AG09309 (cell line): ENCODE measurements around the gene PDE8B.

Source experiments
- DNase-seq: peaks from one replicate; pipeline ENCODE4 v3.0.0-alpha.2; 2010; ENCODE audit warnings: low read depth
- H3K4me3 ChIP-seq: 2 replicates; pipeline ENCODE4 v1.5.1; 2011; ENCODE audit warnings: mild to moderate bottlenecking, low read depth, low read length, moderate library complexity; ENCODE audit not compliant: control insufficient read depth
- TF ChIP-seq, protein P1 (sequence below): IDR thresholded peaks from 2 replicates; pipeline ENCODE4 v1.5.1; 2011; ENCODE audit warnings: mild to moderate bottlenecking, low read depth, low read length, inconsistent platforms; ENCODE audit not compliant: insufficient read depth, control insufficient read depth; ENCODE audit errors: missing control alignments

The PDE8B gene

GRCh38 chr5:77189421-77189820 lies 21.1 kb upstream of the PDE8B start:
- TF ChIP-seq, protein P1, sequence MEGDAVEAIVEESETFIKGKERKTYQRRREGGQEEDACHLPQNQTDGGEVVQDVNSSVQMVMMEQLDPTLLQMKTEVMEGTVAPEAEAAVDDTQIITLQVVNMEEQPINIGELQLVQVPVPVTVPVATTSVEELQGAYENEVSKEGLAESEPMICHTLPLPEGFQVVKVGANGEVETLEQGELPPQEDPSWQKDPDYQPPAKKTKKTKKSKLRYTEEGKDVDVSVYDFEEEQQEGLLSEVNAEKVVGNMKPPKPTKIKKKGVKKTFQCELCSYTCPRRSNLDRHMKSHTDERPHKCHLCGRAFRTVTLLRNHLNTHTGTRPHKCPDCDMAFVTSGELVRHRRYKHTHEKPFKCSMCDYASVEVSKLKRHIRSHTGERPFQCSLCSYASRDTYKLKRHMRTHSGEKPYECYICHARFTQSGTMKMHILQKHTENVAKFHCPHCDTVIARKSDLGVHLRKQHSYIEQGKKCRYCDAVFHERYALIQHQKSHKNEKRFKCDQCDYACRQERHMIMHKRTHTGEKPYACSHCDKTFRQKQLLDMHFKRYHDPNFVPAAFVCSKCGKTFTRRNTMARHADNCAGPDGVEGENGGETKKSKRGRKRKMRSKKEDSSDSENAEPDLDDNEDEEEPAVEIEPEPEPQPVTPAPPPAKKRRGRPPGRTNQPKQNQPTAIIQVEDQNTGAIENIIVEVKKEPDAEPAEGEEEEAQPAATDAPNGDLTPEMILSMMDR = no peak
- no peak for DNase-seq
- H3K4me3 ChIP-seq = no peak overlapping the region

GRCh38 chr5:77192441-77193050 lies 17.9 kb upstream of the PDE8B start:
- no peak for DNase-seq
- TF ChIP-seq, protein P1 = no peak
- H3K4me3 ChIP-seq = no peak overlapping the region

DNA sequence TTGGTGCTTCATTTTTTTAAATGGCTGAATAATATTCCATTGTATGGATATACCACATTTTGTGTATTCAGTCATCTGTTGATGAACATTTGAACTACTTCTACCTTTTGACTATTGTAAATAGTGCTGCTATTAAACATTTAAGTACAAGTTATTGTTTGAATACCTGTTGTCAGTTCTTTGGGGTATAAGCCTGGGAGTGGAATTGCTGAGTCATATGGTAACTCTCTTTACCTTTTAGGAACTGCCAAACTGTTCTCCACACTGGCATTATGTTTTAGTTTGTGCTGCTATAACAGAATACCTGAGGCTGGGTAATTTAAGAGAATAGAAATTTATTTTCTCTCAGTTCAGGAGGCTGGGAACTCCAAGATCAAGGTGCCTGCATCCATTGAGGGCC lies 15.7 kb upstream of the PDE8B start:
- DNase-seq = no peak
- H3K4me3 ChIP-seq = no peak overlapping the region
- TF ChIP-seq, protein P1 = no peak

DNA sequence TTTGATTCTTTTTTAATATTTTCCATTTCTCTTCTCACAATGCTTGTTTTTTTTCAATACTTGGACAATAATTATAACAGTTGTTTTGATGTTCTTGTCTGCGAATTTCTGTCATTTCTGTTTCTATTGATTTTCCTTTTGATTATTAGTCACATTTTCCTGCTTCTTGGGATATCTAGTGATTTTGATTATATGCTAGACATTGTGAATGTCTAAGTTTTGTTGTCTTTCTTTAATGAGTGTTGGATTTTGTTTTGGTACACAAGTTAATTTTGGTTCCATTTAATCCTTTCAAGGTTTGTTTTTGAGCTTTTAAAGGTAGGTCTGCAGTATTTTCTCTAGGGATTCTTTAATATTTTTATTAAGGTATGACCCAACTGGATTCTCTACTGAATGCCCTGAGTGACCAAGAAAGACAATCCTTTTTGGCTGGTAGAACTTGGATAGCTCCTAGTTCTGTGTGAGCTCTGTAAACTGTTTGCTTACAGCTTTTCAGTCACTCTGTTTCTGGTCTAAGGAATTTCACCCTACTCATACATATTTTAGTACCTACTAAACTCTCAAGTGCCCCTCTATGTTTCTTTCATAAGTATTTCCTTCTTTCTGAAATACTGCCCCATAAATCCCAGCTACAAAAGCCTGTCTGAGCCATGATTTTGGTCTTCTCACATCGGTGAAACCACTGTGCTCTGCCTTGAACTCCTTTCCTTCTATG lies 12.5 kb upstream of the PDE8B start:
- TF ChIP-seq, protein P1 = no peak
- H3K4me3 ChIP-seq = no peak overlapping the region
- no peak for DNase-seq

GRCh38 chr5:77200663-77201062 lies 9.8 kb upstream of the PDE8B start:
- no peak for DNase-seq
- TF ChIP-seq, protein P1 = no peak
- no peak overlapping the region for H3K4me3 ChIP-seq

DNA sequence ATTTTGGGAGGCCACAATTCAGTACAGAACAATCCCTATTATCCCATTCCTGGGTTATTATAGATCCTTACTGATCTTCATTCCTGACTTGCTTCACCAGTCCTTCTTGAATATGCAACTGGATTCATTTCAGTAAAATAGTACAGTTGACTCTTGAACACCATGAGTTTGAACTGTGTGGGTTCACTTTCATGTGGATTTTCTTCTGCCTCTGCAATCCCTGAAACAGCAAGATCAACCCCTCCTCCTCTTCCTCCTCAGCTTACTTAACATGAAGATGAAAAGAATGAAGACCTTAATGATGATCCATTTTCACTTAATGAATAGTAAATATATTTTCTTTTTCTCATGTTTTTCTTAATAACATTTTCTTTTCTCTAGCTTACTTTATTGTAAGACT lies 8.3 kb upstream of the PDE8B start:
- TF ChIP-seq, protein P1 = no peak
- DNase-seq = no peak
- H3K4me3 ChIP-seq = no peak overlapping the region
